Measurements from ENCODE around the gene SMAP1.

SMAP1 gene

GRCh38 chr6:70842541-70842940 lies 174.9 kb downstream of the SMAP1 start:
- no peak for DNase-seq (ENCODE audit: low spot score)

GRCh38 chr6:70843328-70843918 lies 175.7 kb downstream of the SMAP1 start:
- no peak for DNase-seq (ENCODE audit: low spot score)

- DNase-seq (ENCODE audit: low spot score), result no peak
These were observed 176.6 kb downstream of the SMAP1 start for GRCh38 chr6:70844301-70844700.

- DNase-seq (ENCODE audit: low spot score), result no peak
These were observed 178.6 kb downstream of the SMAP1 start for GRCh38 chr6:70846207-70846835.

GRCh38 chr6:70847106-70848084 lies 179.7 kb downstream of the SMAP1 start:
- DNase-seq (ENCODE audit: low spot score), result no peak

- DNase-seq (ENCODE audit: low spot score), result peak; percentile 1
These were observed 181.8 kb downstream of the SMAP1 start for GRCh38 chr6:70849348-70850069.

- no peak for DNase-seq (ENCODE audit: low spot score)
These were observed 185.1 kb downstream of the SMAP1 start for GRCh38 chr6:70852667-70853246.

- no peak for DNase-seq (ENCODE audit: low spot score)
These were observed 189.8 kb downstream of the SMAP1 start for GRCh38 chr6:70857387-70858077.

- no peak for DNase-seq (ENCODE audit: low spot score)
These were observed 192.4 kb downstream of the SMAP1 start for GRCh38 chr6:70860045-70860444.

- no peak for DNase-seq (ENCODE audit: low spot score)
These were observed 193.2 kb downstream of the SMAP1 start for GRCh38 chr6:70860920-70861319.

GRCh38 chr6:70863343-70863742 lies 195.7 kb downstream of the SMAP1 start:
- DNase-seq (ENCODE audit: low spot score), result no peak

GRCh38 chr6:70864401-70864800 lies 196.7 kb downstream of the SMAP1 start:
- no peak for DNase-seq (ENCODE audit: low spot score)

GRCh38 chr6:70872469-70872868 lies 204.8 kb downstream of the SMAP1 start:
- DNase-seq (ENCODE audit: low spot score), result no peak

- DNase-seq (ENCODE audit: low spot score), result no peak
These were observed 206.7 kb downstream of the SMAP1 start for GRCh38 chr6:70874181-70874913.

- DNase-seq (ENCODE audit: low spot score), result no peak
These were observed 211.8 kb downstream of the SMAP1 start for GRCh38 chr6:70879496-70879895.

- peak; percentile 53 for DNase-seq (ENCODE audit: low spot score)
These were observed 216.6 kb downstream of the SMAP1 start for GRCh38 chr6:70884074-70884983.

- DNase-seq (ENCODE audit: low spot score), result no peak
These were observed 218.4 kb downstream of the SMAP1 start for GRCh38 chr6:70886071-70886470.

GRCh38 chr6:70886661-70887060 lies 219.0 kb downstream of the SMAP1 start:
- no peak for DNase-seq (ENCODE audit: low spot score)

- no peak for DNase-seq (ENCODE audit: low spot score)
These were observed 221.6 kb downstream of the SMAP1 start for GRCh38 chr6:70889270-70889669.
